Measurements from ENCODE around the gene FAM236B.
"Not testable (repeated sequence)": the region's sequence is repeated elsewhere in the genome, so short reads cannot be mapped to it uniquely, and the experiment has no call there.

- not testable (repeated sequence) for TF ChIP-seq POLR2A (IDR thresholded peaks at IDR 0.05; ENCODE audit: low read length); GATA1 (IDR thresholded peaks at IDR 0.05; ENCODE audit: low read depth, low read length)
Measured at GRCh38 chrX:72776653-72777466, 5.6 kb downstream of the FAM236B start, which contains the start of gene DMRTC1B.

All from erythroblast (primary cell).